Activated B cell treated with CpG ODN at 0.5 μM for 24 hours (primary cell): ENCODE measurements around the gene ZNF362. TPM values are rescaled to one million over a fixed set of nuclear protein-coding genes. Genes with fewer than 3 reads are reported as not detected.

Source experiments
- ATAC-seq: fragments of 200-7000 bp; cut with Tn5 transposase; one replicate; pipeline ENCODE4 v1.10.0; 2021; ENCODE audit warnings: low read depth, mild to moderate bottlenecking, moderate library complexity
- CTCF ChIA-PET: fragments of 350-600 bp; sonication (Branson Sonifier 250); formaldehyde crosslinking; loops from one replicate; lab custom pipeline; 2021; ENCODE audit warnings: antibody characterized with exemption; lab: Charles Lee
- POLR2A ChIA-PET: fragments of 350-600 bp; sonication (Branson Sonifier 250); formaldehyde crosslinking; loops from one replicate; lab custom pipeline; 2021; ENCODE audit warnings: antibody characterized with exemption; lab: Charles Lee
- DNase-seq: peaks from one replicate; pipeline ENCODE4 v3.0.0; 2022
- H3K27ac Mint-ChIP-seq: one replicate; pipeline ENCODE4 v1.8.0; 2020; ENCODE audit warnings: mixed read lengths
- H3K27me3 Mint-ChIP-seq: one replicate; pipeline ENCODE4 v1.8.0; 2021; ENCODE audit warnings: mixed read lengths
- H3K36me3 Mint-ChIP-seq: one replicate; pipeline ENCODE4 v1.8.0; 2021; ENCODE audit warnings: low read depth, mixed read lengths
- H3K4me1 Mint-ChIP-seq: one replicate; pipeline ENCODE4 v1.8.0; 2021; ENCODE audit warnings: mixed read lengths
- H3K4me3 Mint-ChIP-seq: one replicate; pipeline ENCODE4 v1.8.0; 2020; ENCODE audit warnings: mild to moderate bottlenecking, mixed read lengths
- H3K9me3 Mint-ChIP-seq: one replicate; pipeline ENCODE4 v1.8.0; 2020; ENCODE audit warnings: mixed read lengths
- CTCF ChIP-seq: fragments of 200-600 bp; IDR thresholded peaks from one replicate; pipeline ENCODE4 v1.8.0; 2022; ENCODE audit warnings: antibody characterized with exemption, mild to moderate bottlenecking
- intact Hi-C: fragments of 100-400 bp; cut with micrococcal nuclease; formaldehyde crosslinking; loops from one replicate; pipeline ENCODE4 v1.15.1; 2024
- total RNA-seq: library from RNA; stranded (reverse); gene quantifications from 2 replicates; pipeline ENCODE4 v1.2.3, GENCODE V29; 2022

Gene ZNF362
- total RNA-seq, 1 donor from 2014 or later = 17.7 TPM

- no peak for ATAC-seq
- Mint-ChIP-seq H3K27ac (no peak overlapping the region), H3K36me3 (no peaks in the 10 kb centered on the region), H3K9me3 (no peaks in the 10 kb centered on the region), H3K4me3 (no peak overlapping the region), H3K27me3 (peaks cover 9% of the 10 kb centered on the region), H3K4me1 (no peaks in the 10 kb centered on the region)
- no peak for TF ChIP-seq CTCF
- DNase-seq = no peak
- ChIA-PET POLR2A (no interaction called here), CTCF (interaction anchor here (1.0 to 1.2 kb wide), 2 partner anchors 16 to 17 kb away, joined by 3 to 6 read pairs; no protein-coding TSS in a partner anchor)
- intact Hi-C loops = no loop called here
These were observed 55.6 kb downstream of the ZNF362 start for GRCh38 chr1:33311706-33312412.

GRCh38 chr1:33312413-33312749 lies 56.1 kb downstream of the ZNF362 start:
- peaks cover 9% of the 10 kb centered on the region for H3K27me3 Mint-ChIP-seq
- CTCF ChIA-PET = interaction anchor here (1.2 to 1.4 kb wide), 2 partner anchors 17 to 18 kb away, joined by 3 to 6 read pairs; no protein-coding TSS in a partner anchor
- no peak overlapping the region for H3K4me3 Mint-ChIP-seq
- no peak for TF ChIP-seq CTCF
- no peaks in the 10 kb centered on the region for H3K4me1 Mint-ChIP-seq
- POLR2A ChIA-PET = no interaction called here
- H3K9me3 Mint-ChIP-seq = no peaks in the 10 kb centered on the region
- H3K36me3 Mint-ChIP-seq = no peaks in the 10 kb centered on the region
- no peak for ATAC-seq
- intact Hi-C loops = no loop called here
- no peak overlapping the region for H3K27ac Mint-ChIP-seq
- no peak for DNase-seq

- CTCF ChIA-PET = interaction anchor here (1.4 kb wide), 1 partner anchor 16 kb away, joined by 6 read pairs; no protein-coding TSS in a partner anchor
- Mint-ChIP-seq H3K4me1 (no peaks in the 10 kb centered on the region), H3K36me3 (no peaks in the 10 kb centered on the region), H3K27me3 (peaks cover 5% of the 10 kb centered on the region), H3K9me3 (no peaks in the 10 kb centered on the region), H3K27ac (no peak overlapping the region), H3K4me3 (no peak overlapping the region)
- POLR2A ChIA-PET = no interaction called here
- intact Hi-C loops = no loop called here
- no peak for TF ChIP-seq CTCF
- DNase-seq (no peak), ATAC-seq (no peak)
These were observed 58.1 kb downstream of the ZNF362 start for GRCh38 chr1:33314416-33314815.

GRCh38 chr1:33316601-33317000 lies 60.3 kb downstream of the ZNF362 start:
- ATAC-seq (no peak), DNase-seq (no peak)
- ChIA-PET CTCF (no interaction called here), POLR2A (no interaction called here)
- H3K27ac Mint-ChIP-seq = no peak overlapping the region
- no peaks in the 10 kb centered on the region for H3K4me1 Mint-ChIP-seq
- H3K4me3 Mint-ChIP-seq = no peak overlapping the region
- no peaks in the 10 kb centered on the region for H3K27me3 Mint-ChIP-seq
- H3K9me3 Mint-ChIP-seq = no peaks in the 10 kb centered on the region
- TF ChIP-seq CTCF = no peak
- no peaks in the 10 kb centered on the region for H3K36me3 Mint-ChIP-seq
- intact Hi-C loops = no loop called here

GRCh38 chr1:33317354-33317753 lies 61.1 kb downstream of the ZNF362 start:
- no peak overlapping the region for H3K27ac Mint-ChIP-seq
- DNase-seq (no peak), ATAC-seq (no peak)
- no peaks in the 10 kb centered on the region for H3K27me3 Mint-ChIP-seq
- ChIA-PET CTCF (no interaction called here), POLR2A (no interaction called here)
- H3K4me3 Mint-ChIP-seq = no peak overlapping the region
- H3K4me1 Mint-ChIP-seq = no peaks in the 10 kb centered on the region
- no peak for TF ChIP-seq CTCF
- H3K36me3 Mint-ChIP-seq = no peaks in the 10 kb centered on the region
- intact Hi-C loops = no loop called here
- H3K9me3 Mint-ChIP-seq = no peaks in the 10 kb centered on the region
